GM12878 (cell line): ENCODE results near the gene DBET. TPM values are rescaled to one million over a fixed set of nuclear protein-coding genes. Genes with fewer than 3 reads are reported as not detected.

Experiments
- ATAC-seq: fragments of 200-7000 bp; cut with Tn5 transposase; 3 replicates; pipeline ENCODE4 v1.9.1; 2020; ENCODE audit warnings: mild to moderate bottlenecking, moderate library complexity
- BruUV-seq: library from RNA; stranded (reverse); fragments of 400-500 nt; replicated peaks from 2 replicates; lab custom pipeline; 2021; lab: Mats Ljungman, UMichigan
- CTCF ChIA-PET: fragments of 300-600 bp; sonication (Branson Sonifier 250); formaldehyde crosslinking; extraction: SDS; loops from one replicate; lab custom pipeline; 2021; ENCODE audit warnings: inconsistent platforms; lab: Yijun Ruan, JAX
- POLR2A ChIA-PET: fragments of 350-600 bp; formaldehyde crosslinking; extraction: SDS; loops from one replicate; lab custom pipeline; 2021; ENCODE audit warnings: inconsistent platforms; lab: Charles Lee
- RAD21 ChIA-PET: fragments of 300-600 bp; sonication (Branson Sonifier 250); formaldehyde crosslinking; loops from one replicate; lab custom pipeline; 2023; ENCODE audit warnings: antibody characterized with exemption; ENCODE audit not compliant: unreplicated experiment; lab: Charles Lee
- SMC1A ChIA-PET: fragments of 300-600 bp; sonication (Branson Sonifier 250); formaldehyde crosslinking; loops from one replicate; lab custom pipeline; 2023; ENCODE audit not compliant: unreplicated experiment, uncharacterized antibody; lab: Charles Lee
- DNase-seq: peaks from one replicate; pipeline ENCODE4 v3.0.0-alpha.2; 2011; ENCODE audit warnings: low read depth, low spot score
- FAIRE-seq: peaks from 3 replicates; lab custom pipeline; 2011; peaks lifted over from hg19 to GRCh38; lab: Jason Lieb, UNC
- H2AFZ ChIP-seq: 2 replicates; pipeline ENCODE4 v1.6.0; 2011; ENCODE audit warnings: low read depth, low read length, control low read depth; ENCODE audit not compliant: control insufficient read depth
- H3K27ac ChIP-seq: 2 replicates; pipeline ENCODE4 v1.5.1; 2011; ENCODE audit warnings: control low read depth; ENCODE audit not compliant: control insufficient read depth, insufficient read depth
- H3K27me3 ChIP-seq, 2 experiments: replicated peaks in 1 of 2; 2 replicates each; pipeline versions ENCODE4 v1.6.0 to v1.6.1; 2011; ENCODE audit warnings: low read length in 1 of 2; ENCODE audit not compliant: control insufficient read depth in 2 of 2, insufficient read depth in 2 of 2
- H3K36me3 ChIP-seq, 2 experiments: 2 replicates each; pipeline ENCODE4 v1.5.1; 2011; ENCODE audit warnings: low read length in 1 of 2; ENCODE audit not compliant: control insufficient read depth in 2 of 2, insufficient read depth in 2 of 2
- H3K4me1 ChIP-seq: 2 replicates; pipeline ENCODE4 v1.6.1; 2011; ENCODE audit warnings: mild to moderate bottlenecking, low read length, moderate library complexity, mixed read lengths; ENCODE audit not compliant: control insufficient read depth, insufficient read depth
- H3K4me2 ChIP-seq: 2 replicates; pipeline ENCODE4 v1.6.0; 2011; ENCODE audit warnings: control low read depth; ENCODE audit not compliant: control insufficient read depth, insufficient read depth
- H3K4me3 ChIP-seq: fragments of 200-600 bp; sonication (generic); 2 replicates; pipeline ENCODE4 v1.5.1; 2016
- H3K79me2 ChIP-seq: 2 replicates; pipeline ENCODE4 v1.6.0; 2011; ENCODE audit warnings: low read length; ENCODE audit not compliant: control insufficient read depth, insufficient read depth
- H3K9ac ChIP-seq: 2 replicates; pipeline ENCODE4 v1.8.0; 2011; ENCODE audit warnings: low read length, control low read depth, mixed read lengths; ENCODE audit not compliant: control insufficient read depth, insufficient read depth
- H3K9me3 ChIP-seq: replicated peaks from 3 replicates; pipeline ENCODE4 v1.5.1; 2011; ENCODE audit warnings: mild to moderate bottlenecking, low read length; ENCODE audit not compliant: control insufficient read depth, insufficient read depth
- H4K20me1 ChIP-seq: 2 replicates; pipeline ENCODE4 v1.6.0; 2011; ENCODE audit not compliant: control insufficient read depth, insufficient read depth
- ATF7 ChIP-seq: fragments of 450-650 bp; IDR thresholded peaks from 2 replicates; pipeline ENCODE4 v1.6.1; 2016; ENCODE audit warnings: low read depth, mild to moderate bottlenecking
- BHLHE40 ChIP-seq, 2 experiments: fragments of 450-650 bp in 1 of 2; IDR thresholded peaks; 2 replicates each; pipeline ENCODE4 v1.6.1; 2011 to 2017; ENCODE audit warnings: low read depth in 2 of 2, borderline replicate concordance in 1 of 2, improper control_type of control experiment in 1 of 2, low read length in 1 of 2, mild to moderate bottlenecking in 1 of 2
- CBX3 ChIP-seq: fragments of 200-600 bp; sonication (generic); IDR thresholded peaks from 2 replicates; pipeline ENCODE4 v1.6.1; 2016; ENCODE audit warnings: low read depth, borderline replicate concordance
- CHD4 ChIP-seq: fragments of 200-600 bp; sonication (generic); IDR thresholded peaks from 2 replicates; pipeline ENCODE4 v1.6.1; 2016; ENCODE audit warnings: mild to moderate bottlenecking
- FOXM1 ChIP-seq: IDR thresholded peaks from 2 replicates; pipeline ENCODE4 v1.6.1; 2012; ENCODE audit warnings: low read depth, mild to moderate bottlenecking, inconsistent platforms, low read length, moderate library complexity
- JUNB ChIP-seq: IDR thresholded peaks from 2 replicates; pipeline ENCODE4 v1.6.1; 2016; ENCODE audit warnings: antibody characterized with exemption, mild to moderate bottlenecking
- NR2F1 ChIP-seq: fragments of 450-650 bp; conservative IDR thresholded peaks from 2 replicates; pipeline ENCODE4 v1.6.1; 2017; ENCODE audit warnings: mild to moderate bottlenecking
- POLR2AphosphoS2 ChIP-seq: IDR thresholded peaks from 2 replicates; pipeline ENCODE4 v1.6.1; 2011; ENCODE audit warnings: low read depth, mild to moderate bottlenecking, low read length, improper control_type of control experiment, moderate library complexity
- RFX5 ChIP-seq: IDR thresholded peaks from 2 replicates; pipeline ENCODE4 v1.6.1; 2011; ENCODE audit warnings: low read depth, low read length, improper control_type of control experiment
- SP1 ChIP-seq: IDR thresholded peaks from one replicate; pipeline ENCODE4 v1.6.1; 2011; ENCODE audit warnings: low read depth, low read length
- STAT3 ChIP-seq: IDR thresholded peaks from 2 replicates; pipeline ENCODE4 v1.6.1; 2011; ENCODE audit warnings: low read depth, low read length, improper control_type of control experiment
- WGBS: methylation state at CpG from one replicate; pipeline ENCODE4 v1.1.6; 2016; ENCODE audit warnings: low lambda C conversion rate; ENCODE audit not compliant: insufficient replicate concordance, insufficient coverage; ENCODE audit errors: missing lambda C conversion rate; 5-methylcytosine and 5-hydroxymethylcytosine counted together
- in situ Hi-C: fragments of 300-500 bp; cut with MboI; formaldehyde crosslinking; loops from 9 replicates; pipeline ENCODE4 v1.14.3; 2018; ENCODE audit warnings: mixed read lengths
- intact Hi-C: fragments of 100-400 bp; cut with micrococcal nuclease; formaldehyde crosslinking; loops from one replicate; pipeline ENCODE4 v1.14.2; 2022; ENCODE audit not compliant: unreplicated experiment
- polyA plus RNA-seq, 11 experiments: library from polyadenylated mRNA; depleted of rRNA in 4 of 11; unstranded in 6 of 11; stranded (reverse) in 5 of 11; fragments of >200 nt; fragmentation: Nextera tagmentation in 4 of 11; fragmentation: Illumina TruSeq in 1 of 11; extraction: Ambion mirVana in 4 of 11; extraction: Trizol in 1 of 11; gene quantifications; 1 replicate in 1 of 11; 2 replicates in 10 of 11; pipeline versions ENCODE4 v1.2.1 to v1.2.3, GENCODE V29; 2011 to 2016; ENCODE audit warnings: inconsistent platforms in 2 of 11, missing spikeins in 2 of 11, low read depth in 1 of 11
- total RNA-seq, 4 experiments: library from RNA; depleted of rRNA in 3 of 4; stranded (reverse); fragments of >200 nt in 3 of 4; fragmentation: Illumina TruSeq in 1 of 4; extraction: Trizol in 1 of 4; gene quantifications; 2 replicates each; pipeline versions ENCODE4 v1.2.1 to v1.2.3, GENCODE V29; 2013 to 2021
- TF ChIP-seq, protein P1 (sequence below): fragments of 450-650 bp; IDR thresholded peaks from 2 replicates; pipeline ENCODE4 v1.6.1; 2018; ENCODE audit warnings: mild to moderate bottlenecking, low read depth, moderate library complexity; ENCODE audit not compliant: partially characterized antibody
- TF ChIP-seq, protein P2 (sequence below): IDR thresholded peaks from 2 replicates; pipeline ENCODE4 v1.6.1; 2011; ENCODE audit warnings: borderline replicate concordance, low read depth, mild to moderate bottlenecking, moderate library complexity, low read length; ENCODE audit not compliant: insufficient read depth, poor library complexity, severe bottlenecking

The DBET gene
- total and polyA plus RNA-seq, 10 of the 15 experiments (the other 5 are each of a cell fraction or from before 2014, with no cell fraction given): not detected

DNA sequence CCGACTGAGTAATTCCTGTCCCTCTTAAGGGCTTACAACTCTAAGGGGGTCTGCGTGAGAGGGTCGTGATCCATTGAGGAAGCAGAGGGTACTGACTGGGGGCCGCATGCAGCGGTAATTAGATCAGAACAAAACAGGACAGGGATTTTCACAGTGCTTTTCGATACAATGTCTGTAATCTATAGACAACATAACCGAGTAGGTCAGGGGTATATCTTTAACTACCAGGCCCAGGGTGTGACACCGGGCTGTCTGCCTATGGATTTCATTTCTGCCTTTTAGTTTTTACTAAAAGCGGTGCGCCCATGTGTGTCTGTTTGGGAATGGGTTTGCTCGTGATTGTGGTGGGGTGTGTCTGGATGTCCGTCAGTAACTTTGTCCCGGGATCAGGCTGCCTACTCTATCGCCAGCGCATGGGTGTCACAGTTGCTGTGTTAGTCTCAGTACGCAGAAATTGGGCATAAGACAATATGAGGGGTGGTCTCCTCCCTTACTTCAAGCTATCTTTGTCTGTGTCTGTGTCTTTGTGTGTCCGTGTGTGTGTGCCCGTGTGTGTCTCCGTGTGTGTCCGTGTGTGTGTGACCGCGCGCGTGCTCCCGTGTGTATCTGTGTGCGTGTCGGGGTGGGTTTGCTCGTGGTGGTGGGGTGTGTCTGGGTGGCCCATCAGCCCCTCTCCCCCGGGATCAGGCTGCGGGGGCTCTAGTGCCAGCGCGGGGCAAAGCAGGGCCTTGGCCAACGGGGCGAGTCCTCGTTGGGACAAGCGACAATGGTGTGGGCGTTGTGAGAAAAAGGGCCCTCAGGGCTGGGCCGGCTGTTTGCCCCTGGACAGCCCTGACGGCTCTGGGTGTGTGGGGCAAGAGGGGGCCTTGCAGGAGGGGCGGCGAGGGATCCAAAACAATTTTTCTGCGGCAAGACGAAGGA is 47.7 kb upstream of the DBET start:
- POLR2A ChIA-PET: no interaction called here
- no peak for FAIRE-seq
- WGBS: 41% methylated on average over 40 of the region's 43 CpGs

More for the DNA sequence above, 47.7 kb upstream of the DBET start:
- SMC1A ChIA-PET: no interaction called here
- DNase-seq: no peak
- Histone ChIP-seq H3K4me3 (no peak overlapping the region), H3K4me1 (no peaks in the 10 kb centered on the region), H3K79me2 (no peaks in the 10 kb centered on the region), H3K36me3 (no peaks in the 10 kb centered on the region), H3K4me2 (no peak overlapping the region), H4K20me1 (no peaks in the 10 kb centered on the region), H3K9ac (no peak overlapping the region), H3K9me3 (peaks cover 7% of the 10 kb centered on the region; the same call in 1 of the 3 replicates), H3K27ac (no peak overlapping the region), H2AFZ (no peak overlapping the region), H3K27me3 (no peaks in the 10 kb centered on the region; a peak in 1 of 4 replicates)
- no TSS peak for BruUV-seq
- CTCF ChIA-PET: no interaction called here
- in situ Hi-C loops (no loop called here), intact Hi-C loops (no loop called here)
- no peak for TF ChIP-seq CHD4
- TF ChIP-seq ATF7: no peak
- TF ChIP-seq STAT3: no peak
- TF ChIP-seq POLR2AphosphoS2: no peak
- TF ChIP-seq JUNB: no peak
- TF ChIP-seq BHLHE40 (IDR thresholded peaks at IDR 0.05; ENCODE audit: borderline replicate concordance in 1 of 2, low read depth in 2 of 2, low read length in 1 of 2): no peak
- TF ChIP-seq SP1: no peak
- no peak for TF ChIP-seq NR2F1
- no peak for TF ChIP-seq RFX5
- TF ChIP-seq, protein P1, sequence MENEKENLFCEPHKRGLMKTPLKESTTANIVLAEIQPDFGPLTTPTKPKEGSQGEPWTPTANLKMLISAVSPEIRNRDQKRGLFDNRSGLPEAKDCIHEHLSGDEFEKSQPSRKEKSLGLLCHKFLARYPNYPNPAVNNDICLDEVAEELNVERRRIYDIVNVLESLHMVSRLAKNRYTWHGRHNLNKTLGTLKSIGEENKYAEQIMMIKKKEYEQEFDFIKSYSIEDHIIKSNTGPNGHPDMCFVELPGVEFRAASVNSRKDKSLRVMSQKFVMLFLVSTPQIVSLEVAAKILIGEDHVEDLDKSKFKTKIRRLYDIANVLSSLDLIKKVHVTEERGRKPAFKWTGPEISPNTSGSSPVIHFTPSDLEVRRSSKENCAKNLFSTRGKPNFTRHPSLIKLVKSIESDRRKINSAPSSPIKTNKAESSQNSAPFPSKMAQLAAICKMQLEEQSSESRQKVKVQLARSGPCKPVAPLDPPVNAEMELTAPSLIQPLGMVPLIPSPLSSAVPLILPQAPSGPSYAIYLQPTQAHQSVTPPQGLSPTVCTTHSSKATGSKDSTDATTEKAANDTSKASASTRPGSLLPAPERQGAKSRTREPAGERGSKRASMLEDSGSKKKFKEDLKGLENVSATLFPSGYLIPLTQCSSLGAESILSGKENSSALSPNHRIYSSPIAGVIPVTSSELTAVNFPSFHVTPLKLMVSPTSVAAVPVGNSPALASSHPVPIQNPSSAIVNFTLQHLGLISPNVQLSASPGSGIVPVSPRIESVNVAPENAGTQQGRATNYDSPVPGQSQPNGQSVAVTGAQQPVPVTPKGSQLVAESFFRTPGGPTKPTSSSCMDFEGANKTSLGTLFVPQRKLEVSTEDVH: no peak
- TF ChIP-seq, protein P2, sequence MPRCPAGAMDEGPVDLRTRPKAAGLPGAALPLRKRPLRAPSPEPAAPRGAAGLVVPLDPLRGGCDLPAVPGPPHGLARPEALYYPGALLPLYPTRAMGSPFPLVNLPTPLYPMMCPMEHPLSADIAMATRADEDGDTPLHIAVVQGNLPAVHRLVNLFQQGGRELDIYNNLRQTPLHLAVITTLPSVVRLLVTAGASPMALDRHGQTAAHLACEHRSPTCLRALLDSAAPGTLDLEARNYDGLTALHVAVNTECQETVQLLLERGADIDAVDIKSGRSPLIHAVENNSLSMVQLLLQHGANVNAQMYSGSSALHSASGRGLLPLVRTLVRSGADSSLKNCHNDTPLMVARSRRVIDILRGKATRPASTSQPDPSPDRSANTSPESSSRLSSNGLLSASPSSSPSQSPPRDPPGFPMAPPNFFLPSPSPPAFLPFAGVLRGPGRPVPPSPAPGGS: no peak
- no peak for TF ChIP-seq FOXM1
- TF ChIP-seq CBX3: no peak
- no peak for ATAC-seq
- RAD21 ChIA-PET: no interaction called here
